OCI-LY3 (cell line): ENCODE measurements around the gene LRRC32.

ENCODE experiments used
- H2AFZ ChIP-seq: fragments of 200-600, 300-600 bp; shearing (Covaris generic); 2 replicates; pipeline ENCODE4 v1.6.0; 2014; ENCODE audit warnings: antibody characterized with exemption, low read depth, low read length
- H3K27ac ChIP-seq: fragments of 200-600, 300-600 bp; sonication (generic); 2 replicates; pipeline ENCODE4 v1.5.1; 2014; ENCODE audit warnings: mild to moderate bottlenecking, low read length, moderate library complexity, mixed read lengths
- H3K27me3 ChIP-seq: fragments of 200-600, 300-600 bp; sonication (generic); 2 replicates; pipeline ENCODE4 v1.6.1; 2014; ENCODE audit warnings: low read depth, low read length, mixed read lengths
- H3K36me3 ChIP-seq: fragments of 200-600, 300-600 bp; sonication (generic); replicated peaks from 2 replicates; pipeline ENCODE3; 2014; ENCODE audit warnings: low read depth, low read length, mixed read lengths
- H3K4me1 ChIP-seq: fragments of 300-600, 200-600 bp; sonication (generic); 2 replicates; pipeline ENCODE4 v1.6.1; 2014; ENCODE audit warnings: low read length, mixed read lengths
- H3K4me2 ChIP-seq: fragments of 200-600, 300-600 bp; sonication (generic); 2 replicates; pipeline ENCODE4 v1.6.1; 2014; ENCODE audit warnings: low read length, mixed read lengths
- H3K4me3 ChIP-seq: fragments of 300-600, 200-600 bp; sonication (generic); 2 replicates; pipeline ENCODE4 v1.5.1; 2014; ENCODE audit warnings: antibody characterized with exemption, mild to moderate bottlenecking, low read length, moderate library complexity
- H3K79me2 ChIP-seq: fragments of 300-600, 200-600 bp; shearing (Covaris generic); 2 replicates; pipeline ENCODE4 v1.6.1; 2014; ENCODE audit warnings: mild to moderate bottlenecking, low read length, mixed read lengths
- H3K9ac ChIP-seq: fragments of 300-600, 200-600 bp; shearing (Covaris generic); 2 replicates; pipeline ENCODE4 v1.6.0; 2014; ENCODE audit warnings: mild to moderate bottlenecking, low read length, moderate library complexity
- H3K9me3 ChIP-seq: fragments of 200-600, 300-600 bp; shearing (Covaris generic); 2 replicates; pipeline ENCODE4 v1.6.1; 2014; ENCODE audit warnings: low read length, mixed read lengths; ENCODE audit not compliant: insufficient read depth
- H4K20me1 ChIP-seq: fragments of 200-600, 300-600 bp; sonication (generic); 2 replicates; pipeline ENCODE4 v1.6.1; 2016; ENCODE audit warnings: low read length, mixed read lengths; ENCODE audit not compliant: insufficient read depth
- EZH2phosphoT487 ChIP-seq: fragments of 200-600 bp; shearing (Covaris generic); IDR thresholded peaks from 2 replicates; pipeline ENCODE4 v1.6.1; 2018; ENCODE audit warnings: antibody characterized with exemption, mixed run types, low read depth
- TF ChIP-seq, protein P1 (sequence below): fragments of 200-600, 300-600 bp; sonication (generic); IDR thresholded peaks from 2 replicates; pipeline ENCODE4 v1.5.1; 2014; ENCODE audit warnings: antibody characterized with exemption, low read length, low read depth

LRRC32 gene

DNA sequence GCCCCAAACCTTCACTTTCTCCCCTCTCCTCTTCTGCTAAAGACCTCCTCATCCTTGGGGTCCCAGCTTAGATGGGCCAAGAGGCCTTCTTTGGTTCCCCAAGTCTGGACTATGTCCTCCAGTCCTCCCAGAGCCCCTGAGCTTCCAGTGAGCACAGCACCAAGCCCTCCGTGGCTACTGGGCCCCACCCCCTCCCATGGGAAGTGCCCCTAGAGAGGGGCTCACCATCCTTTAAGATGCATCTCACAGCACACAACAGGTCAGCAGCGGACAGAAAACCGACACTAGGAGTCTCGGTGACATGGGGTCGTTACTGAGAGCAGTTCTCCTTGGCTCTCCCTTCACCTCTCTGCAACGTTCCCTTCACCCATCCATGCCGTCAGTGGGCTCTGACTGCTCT, 2.7 kb downstream of the LRRC32 start:
- Histone ChIP-seq H3K4me2 (peak overlapping the region; percentile 92), H3K4me1 (peaks cover 79% of the 10 kb centered on the region), H3K4me3 (peak overlapping the region; percentile 78), H3K27me3 (no peaks in the 10 kb centered on the region), H4K20me1 (peaks cover 6% of the 10 kb centered on the region; the same call in 1 of the 2 replicates), H3K9me3 (no peaks in the 10 kb centered on the region), H2AFZ (no peak overlapping the region), H3K79me2 (peaks cover 50% of the 10 kb centered on the region), H3K9ac (peak overlapping the region; percentile 81), H3K36me3 (peaks cover 61% of the 10 kb centered on the region), H3K27ac (peak overlapping the region; percentile 66)
- TF ChIP-seq, protein P1, sequence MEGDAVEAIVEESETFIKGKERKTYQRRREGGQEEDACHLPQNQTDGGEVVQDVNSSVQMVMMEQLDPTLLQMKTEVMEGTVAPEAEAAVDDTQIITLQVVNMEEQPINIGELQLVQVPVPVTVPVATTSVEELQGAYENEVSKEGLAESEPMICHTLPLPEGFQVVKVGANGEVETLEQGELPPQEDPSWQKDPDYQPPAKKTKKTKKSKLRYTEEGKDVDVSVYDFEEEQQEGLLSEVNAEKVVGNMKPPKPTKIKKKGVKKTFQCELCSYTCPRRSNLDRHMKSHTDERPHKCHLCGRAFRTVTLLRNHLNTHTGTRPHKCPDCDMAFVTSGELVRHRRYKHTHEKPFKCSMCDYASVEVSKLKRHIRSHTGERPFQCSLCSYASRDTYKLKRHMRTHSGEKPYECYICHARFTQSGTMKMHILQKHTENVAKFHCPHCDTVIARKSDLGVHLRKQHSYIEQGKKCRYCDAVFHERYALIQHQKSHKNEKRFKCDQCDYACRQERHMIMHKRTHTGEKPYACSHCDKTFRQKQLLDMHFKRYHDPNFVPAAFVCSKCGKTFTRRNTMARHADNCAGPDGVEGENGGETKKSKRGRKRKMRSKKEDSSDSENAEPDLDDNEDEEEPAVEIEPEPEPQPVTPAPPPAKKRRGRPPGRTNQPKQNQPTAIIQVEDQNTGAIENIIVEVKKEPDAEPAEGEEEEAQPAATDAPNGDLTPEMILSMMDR, result no peak
- TF ChIP-seq EZH2phosphoT487, result no peak

DNA sequence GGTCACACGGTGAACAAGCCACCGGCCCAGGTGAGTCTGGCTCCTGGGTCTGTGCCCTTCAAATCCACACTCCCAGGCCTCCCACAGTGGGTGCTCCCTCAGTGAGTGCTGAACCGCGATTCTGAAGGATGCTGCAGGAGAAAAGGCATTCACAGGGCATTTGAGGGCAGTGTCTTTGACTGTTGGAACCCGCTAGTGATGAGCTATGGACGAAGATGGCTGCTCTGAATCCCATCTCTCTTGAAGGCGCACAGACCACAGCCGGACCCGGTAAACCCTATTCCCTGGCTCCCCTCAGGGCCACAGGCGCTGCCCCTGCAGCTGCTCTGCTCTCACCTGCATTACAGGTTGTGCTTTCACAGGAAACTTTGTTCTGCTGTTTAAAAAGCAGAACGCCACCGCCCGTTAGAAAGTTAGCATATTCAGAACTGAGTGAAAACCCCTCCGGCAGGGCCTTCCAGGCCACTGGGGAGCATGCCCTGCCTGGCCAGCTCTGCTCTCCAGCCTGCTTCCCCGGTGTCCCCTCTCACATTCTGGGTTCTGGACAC, 3.2 kb downstream of the LRRC32 start:
- H3K79me2 ChIP-seq, result peaks cover 50% of the 10 kb centered on the region
- peak overlapping the region; percentile 81 for H3K9ac ChIP-seq
- H3K9me3 ChIP-seq, result no peaks in the 10 kb centered on the region
- peaks cover 6% of the 10 kb centered on the region; the same call in 1 of the 2 replicates for H4K20me1 ChIP-seq
- peak overlapping the region; percentile 92 for H3K4me2 ChIP-seq
- no peak overlapping the region for H2AFZ ChIP-seq
- peak overlapping the region; percentile 78 for H3K4me3 ChIP-seq
- peaks cover 74% of the 10 kb centered on the region for H3K4me1 ChIP-seq
- H3K27me3 ChIP-seq, result no peaks in the 10 kb centered on the region
- H3K36me3 ChIP-seq, result peaks cover 63% of the 10 kb centered on the region
- H3K27ac ChIP-seq, result peak overlapping the region; percentile 66
- no peak for TF ChIP-seq EZH2phosphoT487
- TF ChIP-seq, protein P1, result peak; percentile 25; the same call in 1 of the 2 replicates

DNA sequence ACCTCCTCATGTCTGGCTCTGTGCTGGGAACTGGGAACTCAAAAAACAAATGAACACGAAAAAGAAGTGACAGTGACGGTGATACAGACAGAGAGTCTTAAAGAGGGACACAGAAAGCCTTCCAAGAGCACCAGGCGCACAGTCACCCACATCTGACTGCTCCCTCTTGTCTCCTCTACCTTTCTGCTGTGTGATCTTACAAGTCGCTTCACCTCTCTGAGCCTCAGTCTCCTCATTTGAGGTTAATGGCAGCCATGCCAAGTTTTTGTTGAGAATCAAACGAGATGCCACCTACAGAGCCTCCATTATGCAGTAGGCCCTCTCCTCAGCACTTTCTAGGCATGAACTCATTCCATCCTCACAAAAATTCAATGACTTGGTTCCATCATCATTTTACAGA, 3.7 kb downstream of the LRRC32 start:
- H3K36me3 ChIP-seq, result peaks cover 69% of the 10 kb centered on the region
- H3K4me2 ChIP-seq, result peak overlapping the region; percentile 92
- H3K27ac ChIP-seq, result peak overlapping the region; percentile 66
- TF ChIP-seq, protein P1, result no peak
- no peak for TF ChIP-seq EZH2phosphoT487
- peaks cover 50% of the 10 kb centered on the region for H3K79me2 ChIP-seq
- peak overlapping the region; percentile 78 for H3K4me3 ChIP-seq
- peaks cover 68% of the 10 kb centered on the region for H3K4me1 ChIP-seq
- H3K27me3 ChIP-seq, result no peaks in the 10 kb centered on the region
- H2AFZ ChIP-seq, result no peak overlapping the region
- no peaks in the 10 kb centered on the region for H3K9me3 ChIP-seq
- peaks cover 6% of the 10 kb centered on the region; the same call in 1 of the 2 replicates for H4K20me1 ChIP-seq
- peak overlapping the region; percentile 81 for H3K9ac ChIP-seq

DNA sequence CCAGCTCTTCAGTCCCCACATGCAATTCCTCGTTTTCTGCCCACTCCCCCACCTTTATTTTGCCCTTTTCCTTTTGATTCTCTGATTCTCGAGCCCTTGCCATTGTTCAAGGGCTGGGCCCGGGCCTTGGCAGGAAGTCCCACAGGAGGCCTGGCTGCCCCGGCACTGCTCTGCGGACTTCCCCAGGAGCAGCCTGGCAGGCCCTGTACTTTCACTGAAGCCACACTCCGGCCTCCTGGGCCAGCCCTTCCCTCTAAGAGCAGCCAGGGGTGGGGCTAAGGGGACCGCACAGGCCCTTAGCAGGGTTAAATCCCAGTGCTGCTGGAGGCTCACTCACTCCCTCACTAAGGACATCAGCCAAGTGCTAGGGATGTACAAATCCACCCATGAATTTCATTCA, 4.1 kb downstream of the LRRC32 start:
- Histone ChIP-seq H3K27ac (peak overlapping the region; percentile 66), H3K4me1 (peaks cover 64% of the 10 kb centered on the region), H2AFZ (no peak overlapping the region), H3K36me3 (peaks cover 70% of the 10 kb centered on the region), H3K4me2 (peak overlapping the region; percentile 92), H3K79me2 (peaks cover 50% of the 10 kb centered on the region), H3K9ac (peak overlapping the region; percentile 81), H4K20me1 (peaks cover 6% of the 10 kb centered on the region; the same call in 1 of the 2 replicates), H3K27me3 (no peaks in the 10 kb centered on the region), H3K9me3 (no peaks in the 10 kb centered on the region), H3K4me3 (peak overlapping the region; percentile 78)
- TF ChIP-seq, protein P1, result no peak
- TF ChIP-seq EZH2phosphoT487, result no peak
